HG02885 (cell line): ENCODE measurements around the gene IGF2BP2.
"Not testable (repeated sequence)": the region's sequence is repeated elsewhere in the genome, so short reads cannot be mapped to it uniquely, and the experiment has no call there.

ENCODE experiments used
- ATAC-seq: cut with Tn5 transposase; IDR thresholded peaks from one replicate; pipeline ENCODE4 v1.9.1; 2021; ENCODE audit warnings: mild to moderate bottlenecking; ENCODE audit not compliant: unreplicated experiment, poor library complexity

Gene IGF2BP2

GRCh38 chr3:185813205-185813604, 11.6 kb downstream of the IGF2BP2 start:
- no peak for ATAC-seq

GRCh38 chr3:185807445-185808068, 17.3 kb downstream of the IGF2BP2 start:
- no peak for ATAC-seq

- not testable (repeated sequence) for ATAC-seq
These were observed 26.1 kb downstream of the IGF2BP2 start for GRCh38 chr3:185798831-185799110.

- no peak for ATAC-seq
These were observed 26.6 kb downstream of the IGF2BP2 start for GRCh38 chr3:185797993-185798830.

- ATAC-seq = no peak
These were observed 27.5 kb downstream of the IGF2BP2 start for GRCh38 chr3:185797108-185797881.

GRCh38 chr3:185796431-185797107, 28.3 kb downstream of the IGF2BP2 start:
- ATAC-seq = no peak

- no peak for ATAC-seq
These were observed 31.5 kb downstream of the IGF2BP2 start for GRCh38 chr3:185793381-185793780.

- ATAC-seq = no peak
These were observed 31.9 kb downstream of the IGF2BP2 start for GRCh38 chr3:185792955-185793354.

GRCh38 chr3:185789891-185790830, 34.7 kb downstream of the IGF2BP2 start:
- ATAC-seq = no peak

- ATAC-seq = no peak
These were observed 35.7 kb downstream of the IGF2BP2 start for GRCh38 chr3:185789134-185789533.

- ATAC-seq = no peak
These were observed 36.5 kb downstream of the IGF2BP2 start for GRCh38 chr3:185788292-185788691.

- no peak for ATAC-seq
These were observed 37.6 kb downstream of the IGF2BP2 start for GRCh38 chr3:185786956-185787877.

GRCh38 chr3:185786258-185786657, 38.6 kb downstream of the IGF2BP2 start:
- not testable (repeated sequence) for ATAC-seq

- no peak for ATAC-seq
These were observed 40.5 kb downstream of the IGF2BP2 start for GRCh38 chr3:185784317-185784716.

- ATAC-seq = no peak
These were observed 43.1 kb downstream of the IGF2BP2 start for GRCh38 chr3:185781759-185782158.

GRCh38 chr3:185779461-185779860, 45.4 kb downstream of the IGF2BP2 start:
- ATAC-seq = no peak

GRCh38 chr3:185778821-185779220, 46.0 kb downstream of the IGF2BP2 start:
- ATAC-seq = no peak

- no peak for ATAC-seq
These were observed 46.7 kb downstream of the IGF2BP2 start for GRCh38 chr3:185778094-185778493.

- no peak for ATAC-seq
These were observed 54.7 kb downstream of the IGF2BP2 start for GRCh38 chr3:185770109-185770508.
